ENCODE results near the gene RCAN3. TPM values are rescaled to one million over a fixed set of nuclear protein-coding genes. Genes with fewer than 3 reads are reported as not detected.

Gene RCAN3
- total and polyA plus RNA-seq, 10 of the 15 experiments (the other 5 are each of a cell fraction or from before 2014, with no cell fraction given): 0.02 to 0.46 (median 0.06) TPM; not detected in 3

DNA sequence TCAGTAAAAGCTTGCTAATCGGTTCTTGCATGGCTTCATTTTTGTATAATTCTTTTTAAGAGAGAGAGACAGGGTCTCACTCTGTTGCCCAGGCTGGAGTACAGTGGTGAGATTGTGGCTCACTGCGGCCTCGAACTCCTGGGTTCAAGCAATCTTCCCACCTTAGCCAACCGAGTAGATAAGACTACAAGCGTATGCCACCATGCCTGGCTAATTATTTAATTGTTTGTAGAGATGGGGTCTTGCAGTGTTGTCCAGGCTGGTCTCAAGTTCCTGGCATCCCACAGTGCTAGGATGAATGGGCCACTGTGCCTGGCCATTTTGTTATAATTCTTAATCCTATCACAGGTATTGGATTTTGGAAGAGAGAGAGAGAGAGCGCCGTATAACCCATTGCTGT, 23.4 kb downstream of the RCAN3 start (continued):
- TF ChIP-seq NR2F1 (conservative IDR thresholded peaks at IDR 0.05) (no peak), SMAD5 (IDR thresholded peaks at IDR 0.05; ENCODE audit: low read depth) (no peak), EP300 (IDR thresholded peaks at IDR 0.05; ENCODE audit: borderline replicate concordance in 1 of 2, control insufficient read depth in 1 of 2, low read depth in 2 of 2, low read length in 2 of 2) (no peak), HDGF (IDR thresholded peaks at IDR 0.05) (no peak), RB1 (IDR thresholded peaks at IDR 0.05; ENCODE audit: borderline replicate concordance) (no peak)

DNA sequence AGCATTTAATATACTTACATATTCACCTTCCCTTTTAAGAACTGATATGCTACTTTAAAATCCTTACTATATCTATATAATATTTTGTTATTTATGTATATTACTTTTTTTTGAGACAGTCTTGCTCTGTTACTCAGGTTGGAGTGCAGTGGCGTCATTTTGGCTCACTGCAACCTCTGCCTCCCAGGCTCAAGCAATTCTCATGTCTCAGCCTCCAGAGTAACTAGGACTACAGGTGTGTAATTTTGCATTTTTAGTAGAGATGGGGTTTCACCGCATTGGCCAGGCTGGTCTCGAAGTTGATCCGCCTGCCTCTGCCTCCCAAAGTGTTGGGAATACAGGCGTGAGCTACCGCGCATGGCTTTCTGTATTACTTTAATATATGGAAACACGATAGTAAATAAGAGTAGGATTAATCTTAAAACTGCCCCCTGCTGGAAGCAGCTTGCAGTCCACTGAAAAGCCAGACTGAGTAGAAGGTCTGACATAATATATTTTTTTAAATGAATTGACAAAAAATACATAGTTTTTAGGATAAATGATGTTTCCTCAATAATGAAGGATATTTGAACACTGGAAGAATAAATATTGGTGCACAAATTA, 24.4 kb downstream of the RCAN3 start:
- no peak overlapping the region for H3K27ac ChIP-seq (ENCODE audit: control insufficient read depth, insufficient read depth)
- RAD21 ChIA-PET (ENCODE audit: unreplicated experiment): interaction anchor here (0.9 to 2.0 kb wide), 5 partner anchors 104 to 347 kb away, joined by 3 to 9 read pairs (median 3); partner anchors contain the start of gene NIPAL3
- H3K27me3 ChIP-seq (replicated peaks in 1 of 2; ENCODE audit: control insufficient read depth in 2 of 2, insufficient read depth in 2 of 2, low read length in 1 of 2): no peaks in the 10 kb centered on the region; a peak in 2 of 4 replicates
- POLR2A ChIA-PET: interaction anchor here (0.6 kb wide), 1 partner anchor 59 kb away, joined by 4 read pairs; no protein-coding TSS in a partner anchor
- ATAC-seq: 0 out of 3 replicates have a peak, but pooled peaks have one; percentile 29
- H3K4me1 ChIP-seq (ENCODE audit: control insufficient read depth, insufficient read depth, low read length): no peaks in the 10 kb centered on the region
- H3K79me2 ChIP-seq (ENCODE audit: control insufficient read depth, insufficient read depth, low read length): no peaks in the 10 kb centered on the region
- in situ Hi-C loops (cut with MboI): no loop called here
- H3K4me2 ChIP-seq (ENCODE audit: control insufficient read depth, insufficient read depth): no peak overlapping the region
- FAIRE-seq: no peak
- intact Hi-C loops (cut with micrococcal nuclease; ENCODE audit: unreplicated experiment): loop anchor here (5.0 kb wide), 2 partner anchors 110 to 330 kb away; partner anchors contain the start of gene NIPAL3
- CTCF ChIA-PET: interaction anchor here (0.7 to 6.3 kb wide), 18 partner anchors 10 to 328 kb away, joined by 3 to 57 read pairs (median 4); partner anchors contain the start of genes NCMAP and NIPAL3
- SMC1A ChIA-PET (ENCODE audit: uncharacterized antibody, unreplicated experiment): interaction anchor here (0.7 to 2.0 kb wide), 10 partner anchors 9 to 329 kb away, joined by 3 to 11 read pairs (median 4); partner anchors contain the start of gene NIPAL3
- BruUV-seq (replicated peaks): no TSS peak
- H4K20me1 ChIP-seq (ENCODE audit: control insufficient read depth, insufficient read depth): no peaks in the 10 kb centered on the region
- 29% methylated on average over 8 of the region's 8 CpGs for WGBS (ENCODE audit: insufficient coverage, insufficient replicate concordance, low lambda C conversion rate, missing lambda C conversion rate)
- no peak overlapping the region for H3K4me3 ChIP-seq
- H2AFZ ChIP-seq (ENCODE audit: control insufficient read depth, low read depth, low read length): no peak overlapping the region
- H3K36me3 ChIP-seq (ENCODE audit: control insufficient read depth in 2 of 2, insufficient read depth in 2 of 2, low read length in 1 of 2): no peaks in the 10 kb centered on the region
- no peaks in the 10 kb centered on the region for H3K9me3 ChIP-seq (replicated peaks; ENCODE audit: control insufficient read depth, insufficient read depth, low read length)
- TF ChIP-seq, protein P1, sequence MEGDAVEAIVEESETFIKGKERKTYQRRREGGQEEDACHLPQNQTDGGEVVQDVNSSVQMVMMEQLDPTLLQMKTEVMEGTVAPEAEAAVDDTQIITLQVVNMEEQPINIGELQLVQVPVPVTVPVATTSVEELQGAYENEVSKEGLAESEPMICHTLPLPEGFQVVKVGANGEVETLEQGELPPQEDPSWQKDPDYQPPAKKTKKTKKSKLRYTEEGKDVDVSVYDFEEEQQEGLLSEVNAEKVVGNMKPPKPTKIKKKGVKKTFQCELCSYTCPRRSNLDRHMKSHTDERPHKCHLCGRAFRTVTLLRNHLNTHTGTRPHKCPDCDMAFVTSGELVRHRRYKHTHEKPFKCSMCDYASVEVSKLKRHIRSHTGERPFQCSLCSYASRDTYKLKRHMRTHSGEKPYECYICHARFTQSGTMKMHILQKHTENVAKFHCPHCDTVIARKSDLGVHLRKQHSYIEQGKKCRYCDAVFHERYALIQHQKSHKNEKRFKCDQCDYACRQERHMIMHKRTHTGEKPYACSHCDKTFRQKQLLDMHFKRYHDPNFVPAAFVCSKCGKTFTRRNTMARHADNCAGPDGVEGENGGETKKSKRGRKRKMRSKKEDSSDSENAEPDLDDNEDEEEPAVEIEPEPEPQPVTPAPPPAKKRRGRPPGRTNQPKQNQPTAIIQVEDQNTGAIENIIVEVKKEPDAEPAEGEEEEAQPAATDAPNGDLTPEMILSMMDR (IDR thresholded peaks at IDR 0.05 in 2 of 3, conservative IDR thresholded peaks at IDR 0.05 in 1 of 3; ENCODE audit: control insufficient read depth in 2 of 3, extremely low read depth in 1 of 3, insufficient read depth in 1 of 3, low read depth in 3 of 3, low read length in 3 of 3): peak; percentile 30 to 52 (median 47); a peak in 4 of 6 replicates
- TF ChIP-seq RAD21 (IDR thresholded peaks at IDR 0.05; ENCODE audit: insufficient read depth, low read depth, low read length) (peak; percentile 33; the same call in 1 of the 2 replicates), SUZ12 (IDR thresholded peaks at IDR 0.05; ENCODE audit: unreplicated experiment) (no peak), SMC3 (IDR thresholded peaks at IDR 0.05; ENCODE audit: borderline replicate concordance, low read length) (peak; percentile 22; the same call in 1 of the 2 replicates), ZNF622 (IDR thresholded peaks at IDR 0.05) (no peak), SIX5 (IDR thresholded peaks at IDR 0.05; ENCODE audit: low read depth, low read length, severe bottlenecking) (no peak)
- DNase-seq (ENCODE audit: low read depth, low spot score): no peak
- H3K9ac ChIP-seq (ENCODE audit: control insufficient read depth, insufficient read depth, low read length): no peak overlapping the region

Measured in GM12878 (cell line).